ENCODE results near the gene ANKRD18B.
"Not testable (repeated sequence)": the region's sequence is repeated elsewhere in the genome, so short reads cannot be mapped to it uniquely, and the experiment has no call there.

Gene ANKRD18B

GRCh38 chr9:33523397-33524305 lies at the start of gene ANKRD18B:
ANKRD18B (plus strand) TSS chr9:33524251; CDS start chr9:33524490, 239 bp downstream.
- H3K4me3 ChIP-seq (ENCODE audit: low read length) = peak within 1 kb of the TSS; percentile 45
- peak; percentile 45 for DNase-seq (ENCODE audit: low read depth)

GRCh38 chr9:33475357-33475756 lies 48.7 kb upstream of the ANKRD18B start:
- no peak overlapping the region for H3K4me3 ChIP-seq (ENCODE audit: low read length)
- no peak for DNase-seq (ENCODE audit: low read depth)
- no peak for TF ChIP-seq CTCF (conservative IDR thresholded peaks at IDR 0.05; ENCODE audit: low read length)

GRCh38 chr9:33476503-33476902 lies 47.5 kb upstream of the ANKRD18B start:
- no peak overlapping the region for H3K4me3 ChIP-seq (ENCODE audit: low read length)
- TF ChIP-seq CTCF (conservative IDR thresholded peaks at IDR 0.05; ENCODE audit: low read length) = no peak
- no peak for DNase-seq (ENCODE audit: low read depth)

GRCh38 chr9:33480106-33480505 lies 43.9 kb upstream of the ANKRD18B start:
- peak; percentile 16 for DNase-seq (ENCODE audit: low read depth)
- no peak for TF ChIP-seq CTCF (conservative IDR thresholded peaks at IDR 0.05; ENCODE audit: low read length)

GRCh38 chr9:33480976-33481375 lies 43.1 kb upstream of the ANKRD18B start:
- no peak for TF ChIP-seq CTCF (conservative IDR thresholded peaks at IDR 0.05; ENCODE audit: low read length)
- no peak for DNase-seq (ENCODE audit: low read depth)
- H3K4me3 ChIP-seq (ENCODE audit: low read length) = no peak overlapping the region

More at GRCh38 chr9:33480106-33480505, 43.9 kb upstream of the ANKRD18B start:
- no peak overlapping the region for H3K4me3 ChIP-seq (ENCODE audit: low read length)

- not testable (repeated sequence) for H3K4me3 ChIP-seq (ENCODE audit: low read length); DNase-seq (ENCODE audit: low read depth)
Observed at GRCh38 chr9:33485312-33485711, 38.7 kb upstream of the ANKRD18B start.

GRCh38 chr9:33489066-33489465 lies 35.0 kb upstream of the ANKRD18B start:
- H3K4me3 ChIP-seq (ENCODE audit: low read length) = no peak overlapping the region
- peak; percentile 82 for DNase-seq (ENCODE audit: low read depth)
- TF ChIP-seq CTCF (conservative IDR thresholded peaks at IDR 0.05; ENCODE audit: low read length) = no peak

GRCh38 chr9:33493819-33494218 lies 30.2 kb upstream of the ANKRD18B start:
- H3K4me3 ChIP-seq (ENCODE audit: low read length); DNase-seq (ENCODE audit: low read depth): not testable (repeated sequence)
